ENCODE measurements around the gene MAN2B2. TPM values are rescaled to one million over a fixed set of nuclear protein-coding genes. Genes with fewer than 3 reads are reported as not detected.

Gene MAN2B2
- total RNA-seq, 1 experiment from 2014 or later, result 5.9 TPM

- Histone ChIP-seq H3K56ac (ENCODE audit: insufficient read length, low read depth, low read length) (no peak overlapping the region), H4K5ac (ENCODE audit: insufficient read length, low read depth, low read length) (no peak overlapping the region), H4K20me1 (ENCODE audit: control insufficient read depth, insufficient read depth, insufficient read length) (no peaks in the 10 kb centered on the region), H3K18ac (ENCODE audit: insufficient read length, low read depth, low read length) (no peak overlapping the region), H2AK5ac (ENCODE audit: insufficient read length, low read length) (no peak overlapping the region), H3K14ac (ENCODE audit: insufficient read depth, low read length) (no peak overlapping the region), H3T11ph (ENCODE audit: low read length) (no peak overlapping the region), H3K23me2 (ENCODE audit: insufficient read length, low read depth, low read length, poor library complexity, severe bottlenecking) (no peaks in the 10 kb centered on the region), H2BK20ac (ENCODE audit: low read depth, low read length, poor library complexity, severe bottlenecking) (no peak overlapping the region), H2BK15ac (ENCODE audit: low read depth, low read length) (no peak overlapping the region), H3K23ac (ENCODE audit: insufficient read length, low read depth, low read length) (no peak overlapping the region), H2AFZ (ENCODE audit: low read length) (no peak overlapping the region), H3K9ac (ENCODE audit: extremely low read depth, insufficient read length, low read length) (no peak overlapping the region), H4K91ac (ENCODE audit: insufficient read length, low read depth, low read length) (no peak overlapping the region), H3K4me2 (ENCODE audit: insufficient read depth, insufficient read length, low read length) (no peak overlapping the region), H2BK120ac (ENCODE audit: low read depth, low read length, poor library complexity, severe bottlenecking) (no peak overlapping the region), H3K27me3 (ENCODE audit: insufficient read depth, low read length) (peaks cover 20% of the 10 kb centered on the region), H3K9me3 (ENCODE audit: control insufficient read depth, low read depth, low read length) (no peaks in the 10 kb centered on the region), H2BK5ac (ENCODE audit: insufficient read length, low read length) (no peak overlapping the region), H3K79me1 (ENCODE audit: insufficient read depth, low read depth, low read length, poor library complexity, severe bottlenecking) (no peaks in the 10 kb centered on the region), H4K8ac (replicated peaks; ENCODE audit: insufficient read length, low read depth, low read length) (no peak overlapping the region), H3K4me1 (ENCODE audit: insufficient read depth, low read length) (no peaks in the 10 kb centered on the region), H3K27ac (ENCODE audit: insufficient read length, low read depth, low read length) (no peak overlapping the region), H3K4ac (ENCODE audit: low read depth, low read length) (no peak overlapping the region), H2BK12ac (ENCODE audit: insufficient read length, low read depth, low read length) (no peak overlapping the region), H3K79me2 (ENCODE audit: insufficient read depth, low read length) (no peaks in the 10 kb centered on the region)
- Mint-ChIP-seq H3K27me3 (ENCODE audit: low read depth) (peaks cover 95% of the 10 kb centered on the region), H3K36me3 (ENCODE audit: insufficient read depth in 1 of 3, low read depth in 3 of 3) (no peaks in the 10 kb centered on the region), H3K4me1 (peaks cover 6 to 14% of the 10 kb centered on the region in 2 experiments), H3K27ac (no peak overlapping the region), H3K4me3 (no peak overlapping the region), H3K9me3 (no peaks in the 10 kb centered on the region; a peak in 1 of 5 replicates)
- WGBS (ENCODE audit: extremely low coverage, insufficient read length, low lambda C conversion rate), result no CpG with 5 or more reads among the region's 13 CpGs
- DNase-seq, result no peak
- no peak for TF ChIP-seq CTCF (conservative IDR thresholded peaks at IDR 0.05)
These were observed 6.2 kb upstream of the MAN2B2 start for GRCh38 chr4:6568689-6569332.

Measured in H9 (cell line).